Glutamatergic neuron (in vitro differentiated cells): ENCODE measurements around the gene ABHD10. TPM values are rescaled to one million over a fixed set of nuclear protein-coding genes. Genes with fewer than 3 reads are reported as not detected.

Experiments
- DNase-seq: peaks from one replicate; pipeline ENCODE4 v3.0.0; 2022
- H3K27ac Mint-ChIP-seq: one replicate; pipeline ENCODE4 v1.8.0; 2020; ENCODE audit warnings: mild to moderate bottlenecking, mixed read lengths, inconsistent platforms; ENCODE audit not compliant: unreplicated experiment
- H3K27me3 Mint-ChIP-seq: one replicate; pipeline ENCODE4 v1.8.0; 2020; ENCODE audit warnings: mild to moderate bottlenecking, moderate library complexity, mixed read lengths, inconsistent platforms; ENCODE audit not compliant: unreplicated experiment
- H3K36me3 Mint-ChIP-seq: one replicate; pipeline ENCODE4 v1.8.0; 2020; ENCODE audit warnings: mild to moderate bottlenecking, mixed read lengths, inconsistent platforms; ENCODE audit not compliant: unreplicated experiment
- H3K4me1 Mint-ChIP-seq: one replicate; pipeline ENCODE4 v1.8.0; 2020; ENCODE audit warnings: mild to moderate bottlenecking, low read depth, mixed read lengths, inconsistent platforms; ENCODE audit not compliant: unreplicated experiment
- H3K4me3 Mint-ChIP-seq: one replicate; pipeline ENCODE4 v1.8.0; 2020; ENCODE audit warnings: mild to moderate bottlenecking, mixed read lengths, inconsistent platforms; ENCODE audit not compliant: unreplicated experiment
- H3K9me3 Mint-ChIP-seq: one replicate; pipeline ENCODE4 v1.8.0; 2020; ENCODE audit warnings: mild to moderate bottlenecking, moderate library complexity, mixed read lengths, inconsistent platforms; ENCODE audit not compliant: unreplicated experiment
- CTCF ChIP-seq: fragments of 200-600 bp; sonication (generic); IDR thresholded peaks from one replicate; pipeline ENCODE4 v1.5.0; 2021; ENCODE audit not compliant: partially characterized antibody, unreplicated experiment
- total RNA-seq: library from RNA; stranded (reverse); fragmentation: NEBNext Ultra II Directional; extraction: Animal tissue kit (Norgen Biotek cat#: 25700); gene quantifications from one replicate; pipeline ENCODE4 v1.2.1, GENCODE V29; 2021; ENCODE audit not compliant: unreplicated experiment

Gene ABHD10
- total RNA-seq, 1 donor from 2014 or later = 35.9 TPM

- peaks cover 32% of the 10 kb centered on the region for H3K4me1 Mint-ChIP-seq
- H3K36me3 Mint-ChIP-seq = peaks cover 12% of the 10 kb centered on the region
- peak within 1 kb of the TSS; percentile 98 for H3K27ac Mint-ChIP-seq
- H3K9me3 Mint-ChIP-seq = peaks cover 35% of the 10 kb centered on the region
- H3K27me3 Mint-ChIP-seq = peaks cover 18% of the 10 kb centered on the region
- TF ChIP-seq CTCF = no peak
- DNase-seq = peak; percentile 85
- peak within 1 kb of the TSS; percentile 92 for H3K4me3 Mint-ChIP-seq
These were observed 20.0 kb downstream of the ABHD10 start, which contains the start of gene TAGLN3 for GRCh38 chr3:111998636-111999483. Gene TAGLN3, plus strand, starts transcription at chr3:111998922. Its CDS starts 501 bp downstream, at chr3:111999423.

- no peak for TF ChIP-seq CTCF
- Mint-ChIP-seq H3K36me3 (peaks cover 12% of the 10 kb centered on the region), H3K27me3 (peaks cover 19% of the 10 kb centered on the region), H3K4me3 (peak overlapping the region; percentile 92), H3K27ac (peak overlapping the region; percentile 98), H3K9me3 (peaks cover 36% of the 10 kb centered on the region), H3K4me1 (peaks cover 41% of the 10 kb centered on the region)
- no peak for DNase-seq
These were observed 20.9 kb downstream of the ABHD10 start for GRCh38 chr3:111999484-112000324.

GRCh38 chr3:112000367-112000771, 21.5 kb downstream of the ABHD10 start:
- H3K4me3 Mint-ChIP-seq = peak overlapping the region; percentile 92
- peaks cover 20% of the 10 kb centered on the region for H3K27me3 Mint-ChIP-seq
- TF ChIP-seq CTCF = no peak
- no peak for DNase-seq
- H3K9me3 Mint-ChIP-seq = peaks cover 36% of the 10 kb centered on the region
- peaks cover 16% of the 10 kb centered on the region for H3K36me3 Mint-ChIP-seq
- peaks cover 47% of the 10 kb centered on the region for H3K4me1 Mint-ChIP-seq
- H3K27ac Mint-ChIP-seq = peak overlapping the region; percentile 98

GRCh38 chr3:112000966-112001365, 22.1 kb downstream of the ABHD10 start:
- Mint-ChIP-seq H3K27me3 (peaks cover 20% of the 10 kb centered on the region), H3K4me3 (peak overlapping the region; percentile 92), H3K27ac (peak overlapping the region; percentile 98), H3K36me3 (peaks cover 17% of the 10 kb centered on the region), H3K4me1 (peaks cover 49% of the 10 kb centered on the region), H3K9me3 (peaks cover 36% of the 10 kb centered on the region)
- TF ChIP-seq CTCF = no peak
- DNase-seq = no peak
